Measurements from ENCODE around the gene PRDM2.
"Not testable (repeated sequence)": the region's sequence is repeated elsewhere in the genome, so short reads cannot be mapped to it uniquely, and the experiment has no call there.

The PRDM2 gene

GRCh38 chr1:13682444-13682843 lies 17.5 kb upstream of the PRDM2 start:
- no peak for TF ChIP-seq CTCF (IDR thresholded peaks at IDR 0.05; ENCODE audit: low read depth, low read length)
- DNase-seq (ENCODE audit: extremely low read depth, low read depth), result no peak

- TF ChIP-seq CTCF (IDR thresholded peaks at IDR 0.05; ENCODE audit: low read depth, low read length), result no peak
- DNase-seq (ENCODE audit: extremely low read depth, low read depth), result no peak
These were observed 16.8 kb upstream of the PRDM2 start for GRCh38 chr1:13683206-13683605.

- TF ChIP-seq CTCF (IDR thresholded peaks at IDR 0.05; ENCODE audit: low read depth, low read length), result no peak
- DNase-seq (ENCODE audit: extremely low read depth, low read depth), result no peak
These were observed 12.8 kb upstream of the PRDM2 start for GRCh38 chr1:13687151-13687715.

GRCh38 chr1:13693094-13693493 lies 6.9 kb upstream of the PRDM2 start:
- DNase-seq (ENCODE audit: extremely low read depth, low read depth), result not testable (repeated sequence)

GRCh38 chr1:13694886-13695684 lies 4.9 kb upstream of the PRDM2 start:
- no peak for TF ChIP-seq CTCF (IDR thresholded peaks at IDR 0.05; ENCODE audit: low read depth, low read length)
- DNase-seq (ENCODE audit: extremely low read depth, low read depth), result no peak

- TF ChIP-seq CTCF (IDR thresholded peaks at IDR 0.05; ENCODE audit: low read depth, low read length), result no peak
- DNase-seq (ENCODE audit: extremely low read depth, low read depth), result no peak
These were observed 2.2 kb upstream of the PRDM2 start for GRCh38 chr1:13697738-13698137.

- no peak for DNase-seq (ENCODE audit: extremely low read depth, low read depth)
- TF ChIP-seq CTCF (IDR thresholded peaks at IDR 0.05; ENCODE audit: low read depth, low read length), result no peak
These were observed 478 bp upstream of the PRDM2 start for GRCh38 chr1:13699510-13699909.
